Stimulated activated naive CD8-positive, alpha-beta T cell treated with anti-CD3 and anti-CD28 coated beads, Interleukin-15, Interleukin-2, amounts not matched to agents 100 ng/mL and 50 ng/mL, for 24 hours (primary cell): ENCODE data around the gene ULK4.
A peak's percentile ranks its signal among the peaks of the same experiment; 100 is the strongest.

Source experiments
- H3K27ac Mint-ChIP-seq: one replicate; pipeline ENCODE4 v1.8.0; 2021; ENCODE audit warnings: mild to moderate bottlenecking, mixed read lengths
- H3K27me3 Mint-ChIP-seq: one replicate; pipeline ENCODE4 v1.8.0; 2021; ENCODE audit warnings: mixed read lengths
- H3K36me3 Mint-ChIP-seq: one replicate; pipeline ENCODE4 v1.8.0; 2021; ENCODE audit warnings: low read depth, mixed read lengths
- H3K4me1 Mint-ChIP-seq: one replicate; pipeline ENCODE4 v1.8.0; 2021; ENCODE audit warnings: low read depth, mixed read lengths
- H3K4me3 Mint-ChIP-seq: one replicate; pipeline ENCODE4 v1.8.0; 2021; ENCODE audit warnings: mild to moderate bottlenecking, mixed read lengths
- H3K9me3 Mint-ChIP-seq: one replicate; pipeline ENCODE4 v1.8.0; 2021; ENCODE audit warnings: mixed read lengths

The ULK4 gene

GRCh38 chr3:41236228-41236627 is 725.7 kb downstream of the ULK4 start:
- H3K9me3 Mint-ChIP-seq = no peaks in the 10 kb centered on the region
- no peaks in the 10 kb centered on the region for H3K27me3 Mint-ChIP-seq
- H3K4me1 Mint-ChIP-seq = no peaks in the 10 kb centered on the region
- peaks cover 97% of the 10 kb centered on the region for H3K36me3 Mint-ChIP-seq
- H3K27ac Mint-ChIP-seq = peak overlapping the region; percentile 19
- no peak overlapping the region for H3K4me3 Mint-ChIP-seq

- Mint-ChIP-seq H3K27ac (peak overlapping the region; percentile 13), H3K36me3 (peaks cover 98% of the 10 kb centered on the region), H3K4me3 (no peak overlapping the region), H3K27me3 (no peaks in the 10 kb centered on the region), H3K4me1 (no peaks in the 10 kb centered on the region), H3K9me3 (no peaks in the 10 kb centered on the region)
These were observed 726.8 kb downstream of the ULK4 start for GRCh38 chr3:41234823-41235721.

DNA sequence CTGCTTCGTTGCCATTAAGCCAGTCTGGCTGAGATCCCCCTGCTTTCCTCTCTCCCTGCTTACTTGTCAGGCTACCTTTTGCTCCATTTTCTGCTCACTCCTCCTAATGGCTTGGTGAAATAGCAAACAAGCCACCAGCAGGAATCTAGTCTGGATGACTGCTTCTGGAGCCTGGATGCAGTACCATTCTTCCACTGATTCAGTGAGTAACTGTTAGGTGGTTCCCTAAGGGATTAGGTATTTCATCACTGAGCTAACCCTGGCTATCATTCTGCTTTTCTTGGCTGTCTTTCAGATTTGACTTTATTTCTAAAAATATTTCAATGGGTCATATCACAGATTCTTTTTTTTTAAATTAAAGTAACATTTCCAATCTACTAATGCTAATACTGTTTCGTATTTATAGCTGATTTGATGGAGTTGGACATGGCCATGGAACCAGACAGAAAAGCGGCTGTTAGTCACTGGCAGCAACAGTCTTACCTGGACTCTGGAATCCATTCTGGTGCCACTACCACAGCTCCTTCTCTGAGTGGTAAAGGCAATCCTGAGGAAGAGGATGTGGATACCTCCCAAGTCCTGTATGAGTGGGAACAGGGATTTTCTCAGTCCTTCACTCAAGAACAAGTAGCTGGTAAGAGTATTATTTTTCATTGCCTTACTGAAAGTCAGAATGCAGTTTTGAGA is 737.6 kb downstream of the ULK4 start:
- Mint-ChIP-seq H3K27ac (peak overlapping the region; percentile 42), H3K4me1 (peaks cover 60% of the 10 kb centered on the region), H3K36me3 (peaks cover 64% of the 10 kb centered on the region), H3K4me3 (no peak overlapping the region), H3K27me3 (no peaks in the 10 kb centered on the region), H3K9me3 (no peaks in the 10 kb centered on the region)

DNA sequence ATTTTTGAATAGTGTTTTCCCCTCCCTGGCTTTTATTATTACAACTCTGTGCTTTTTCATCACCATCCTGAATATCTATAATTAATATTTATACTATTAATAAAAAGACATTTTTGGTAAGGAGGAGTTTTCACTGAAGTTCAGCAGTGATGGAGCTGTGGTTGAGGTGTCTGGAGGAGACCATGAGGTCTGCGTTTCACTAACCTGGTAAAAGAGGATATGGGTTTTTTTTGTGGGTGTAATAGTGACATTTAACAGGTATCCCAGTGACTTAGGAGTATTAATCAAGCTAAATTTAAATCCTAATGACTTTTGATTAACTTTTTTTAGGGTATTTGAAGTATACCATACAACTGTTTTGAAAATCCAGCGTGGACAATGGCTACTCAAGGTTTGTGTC is 738.2 kb downstream of the ULK4 start:
- H3K4me3 Mint-ChIP-seq = no peak overlapping the region
- H3K36me3 Mint-ChIP-seq = peaks cover 58% of the 10 kb centered on the region
- H3K27ac Mint-ChIP-seq = no peak overlapping the region
- H3K9me3 Mint-ChIP-seq = no peaks in the 10 kb centered on the region
- peaks cover 66% of the 10 kb centered on the region for H3K4me1 Mint-ChIP-seq
- no peaks in the 10 kb centered on the region for H3K27me3 Mint-ChIP-seq

DNA sequence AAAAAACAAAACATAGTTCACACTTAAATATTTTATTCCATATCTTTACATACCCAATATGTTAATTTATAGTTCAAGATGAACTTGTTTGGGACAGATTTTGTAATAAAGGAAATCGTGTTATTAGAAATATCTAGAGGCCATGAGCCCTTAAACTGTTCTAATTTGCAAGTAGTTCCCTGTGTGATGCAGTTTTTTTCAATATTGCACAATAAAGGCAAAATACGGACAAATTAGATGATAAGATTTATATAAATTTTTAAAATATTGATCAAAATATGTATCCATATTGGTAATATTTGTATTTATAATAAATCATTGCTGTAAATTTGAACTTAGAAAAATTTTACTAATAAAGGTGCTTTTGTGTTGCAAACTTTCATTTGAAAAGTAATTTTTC is 738.8 kb downstream of the ULK4 start:
- Mint-ChIP-seq H3K4me1 (peaks cover 66% of the 10 kb centered on the region), H3K9me3 (no peaks in the 10 kb centered on the region), H3K27ac (no peak overlapping the region), H3K36me3 (peaks cover 52% of the 10 kb centered on the region), H3K27me3 (no peaks in the 10 kb centered on the region), H3K4me3 (no peak overlapping the region)

- Mint-ChIP-seq H3K4me3 (no peak overlapping the region), H3K4me1 (peaks cover 66% of the 10 kb centered on the region), H3K27ac (no peak overlapping the region), H3K36me3 (peaks cover 46% of the 10 kb centered on the region), H3K27me3 (no peaks in the 10 kb centered on the region), H3K9me3 (no peaks in the 10 kb centered on the region)
These were observed 739.4 kb downstream of the ULK4 start for GRCh38 chr3:41222501-41222900.

DNA sequence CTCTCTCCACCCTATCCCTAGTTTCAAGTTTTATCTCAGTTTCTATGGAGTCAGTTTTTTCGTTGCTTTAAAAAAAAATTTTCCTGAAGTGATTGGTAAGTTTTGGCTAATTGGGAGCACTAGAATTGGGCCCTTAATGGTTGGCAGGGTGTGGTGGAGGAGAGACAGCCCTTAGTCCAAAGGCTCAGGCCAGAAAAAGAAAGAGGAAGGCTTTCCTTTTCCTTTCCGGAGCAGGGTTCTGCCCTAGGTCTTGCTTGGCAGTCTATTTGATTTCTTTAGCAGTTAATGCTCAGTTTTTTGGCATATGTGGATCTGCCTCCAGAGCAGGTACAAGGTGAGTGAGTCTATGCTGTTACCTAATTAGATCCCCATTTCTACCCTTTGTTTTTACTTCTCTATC is 739.9 kb downstream of the ULK4 start:
- peak overlapping the region; percentile 51 for H3K27ac Mint-ChIP-seq
- no peaks in the 10 kb centered on the region for H3K27me3 Mint-ChIP-seq
- H3K9me3 Mint-ChIP-seq = no peaks in the 10 kb centered on the region
- peaks cover 42% of the 10 kb centered on the region for H3K36me3 Mint-ChIP-seq
- H3K4me1 Mint-ChIP-seq = peaks cover 70% of the 10 kb centered on the region
- no peak overlapping the region for H3K4me3 Mint-ChIP-seq

- Mint-ChIP-seq H3K36me3 (peaks cover 37% of the 10 kb centered on the region), H3K4me3 (no peak overlapping the region), H3K4me1 (peaks cover 71% of the 10 kb centered on the region), H3K27ac (peak overlapping the region; percentile 41), H3K27me3 (no peaks in the 10 kb centered on the region), H3K9me3 (no peaks in the 10 kb centered on the region)
These were observed 740.8 kb downstream of the ULK4 start for GRCh38 chr3:41220906-41221677.

GRCh38 chr3:41219424-41219823 is 742.5 kb downstream of the ULK4 start:
- peaks cover 84% of the 10 kb centered on the region for H3K4me1 Mint-ChIP-seq
- H3K27ac Mint-ChIP-seq = no peak overlapping the region

GRCh38 chr3:41216993-41217392 is 744.9 kb downstream of the ULK4 start:
- peak overlapping the region; percentile 71 for H3K27ac Mint-ChIP-seq
- H3K4me3 Mint-ChIP-seq = no peak overlapping the region

More at GRCh38 chr3:41219424-41219823, 742.5 kb downstream of the ULK4 start:
- H3K4me3 Mint-ChIP-seq = no peak overlapping the region
- peaks cover 24% of the 10 kb centered on the region for H3K36me3 Mint-ChIP-seq
- no peaks in the 10 kb centered on the region for H3K27me3 Mint-ChIP-seq
- no peaks in the 10 kb centered on the region for H3K9me3 Mint-ChIP-seq

DNA sequence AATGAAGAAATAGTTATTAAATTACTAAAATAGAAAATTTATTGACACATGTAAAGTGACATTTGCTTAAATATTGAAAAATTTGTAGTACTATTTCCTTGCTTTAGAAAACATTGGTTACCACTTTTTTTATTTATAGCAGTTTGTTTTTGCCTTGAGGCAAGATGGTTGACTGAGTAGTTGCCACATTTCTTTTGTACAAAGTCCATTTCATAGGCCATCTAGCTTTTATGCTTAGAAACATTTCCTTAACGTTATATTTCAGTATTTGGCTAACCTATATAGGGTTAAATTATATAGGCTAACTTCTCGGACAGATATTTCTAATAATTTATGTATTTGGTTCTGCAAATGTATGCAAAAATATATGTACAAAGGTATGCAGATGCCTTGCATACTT is 745.5 kb downstream of the ULK4 start:
- H3K9me3 Mint-ChIP-seq = peaks cover 3% of the 10 kb centered on the region
- no peak overlapping the region for H3K4me3 Mint-ChIP-seq
- H3K27ac Mint-ChIP-seq = no peak overlapping the region
- H3K27me3 Mint-ChIP-seq = no peaks in the 10 kb centered on the region
- peaks cover 93% of the 10 kb centered on the region for H3K4me1 Mint-ChIP-seq
- H3K36me3 Mint-ChIP-seq = peaks cover 19% of the 10 kb centered on the region

More at GRCh38 chr3:41216993-41217392, 744.9 kb downstream of the ULK4 start:
- H3K36me3 Mint-ChIP-seq = peaks cover 17% of the 10 kb centered on the region
- H3K9me3 Mint-ChIP-seq = peaks cover 2% of the 10 kb centered on the region
- H3K4me1 Mint-ChIP-seq = peaks cover 93% of the 10 kb centered on the region
- no peaks in the 10 kb centered on the region for H3K27me3 Mint-ChIP-seq

GRCh38 chr3:41213588-41213987 is 748.3 kb downstream of the ULK4 start:
- Mint-ChIP-seq H3K4me1 (peaks cover 82% of the 10 kb centered on the region), H3K36me3 (peaks cover 34% of the 10 kb centered on the region), H3K27ac (no peak overlapping the region), H3K9me3 (peaks cover 3% of the 10 kb centered on the region), H3K27me3 (no peaks in the 10 kb centered on the region), H3K4me3 (no peak overlapping the region)

GRCh38 chr3:41212088-41212487 is 749.8 kb downstream of the ULK4 start:
- Mint-ChIP-seq H3K4me3 (no peak overlapping the region), H3K4me1 (peaks cover 85% of the 10 kb centered on the region), H3K9me3 (peaks cover 3% of the 10 kb centered on the region), H3K27ac (peak overlapping the region; percentile 14), H3K36me3 (peaks cover 43% of the 10 kb centered on the region), H3K27me3 (no peaks in the 10 kb centered on the region)

GRCh38 chr3:41210966-41211365 is 750.9 kb downstream of the ULK4 start:
- Mint-ChIP-seq H3K36me3 (peaks cover 39% of the 10 kb centered on the region), H3K27ac (no peak overlapping the region), H3K27me3 (no peaks in the 10 kb centered on the region), H3K4me1 (peaks cover 86% of the 10 kb centered on the region), H3K4me3 (no peak overlapping the region), H3K9me3 (peaks cover 3% of the 10 kb centered on the region)

GRCh38 chr3:41209646-41210045 is 752.3 kb downstream of the ULK4 start:
- no peak overlapping the region for H3K4me3 Mint-ChIP-seq
- peaks cover 35% of the 10 kb centered on the region for H3K36me3 Mint-ChIP-seq
- peaks cover 87% of the 10 kb centered on the region for H3K4me1 Mint-ChIP-seq
- no peaks in the 10 kb centered on the region for H3K27me3 Mint-ChIP-seq
- peaks cover 3% of the 10 kb centered on the region for H3K9me3 Mint-ChIP-seq
- H3K27ac Mint-ChIP-seq = no peak overlapping the region
